DMS114 treated with DMSO at 0.1 percent for 48 hours (cell line): ENCODE data around the gene FICD.
"Not testable (repeated sequence)": the region's sequence is repeated elsewhere in the genome, so short reads cannot be mapped to it uniquely, and the experiment has no call there.

Experiments used
- DNase-seq: peaks from one replicate; lab custom pipeline; 2025; ENCODE audit not compliant: unreplicated experiment; lab: John Stamatoyannopoulos, UW

FICD gene

DNA sequence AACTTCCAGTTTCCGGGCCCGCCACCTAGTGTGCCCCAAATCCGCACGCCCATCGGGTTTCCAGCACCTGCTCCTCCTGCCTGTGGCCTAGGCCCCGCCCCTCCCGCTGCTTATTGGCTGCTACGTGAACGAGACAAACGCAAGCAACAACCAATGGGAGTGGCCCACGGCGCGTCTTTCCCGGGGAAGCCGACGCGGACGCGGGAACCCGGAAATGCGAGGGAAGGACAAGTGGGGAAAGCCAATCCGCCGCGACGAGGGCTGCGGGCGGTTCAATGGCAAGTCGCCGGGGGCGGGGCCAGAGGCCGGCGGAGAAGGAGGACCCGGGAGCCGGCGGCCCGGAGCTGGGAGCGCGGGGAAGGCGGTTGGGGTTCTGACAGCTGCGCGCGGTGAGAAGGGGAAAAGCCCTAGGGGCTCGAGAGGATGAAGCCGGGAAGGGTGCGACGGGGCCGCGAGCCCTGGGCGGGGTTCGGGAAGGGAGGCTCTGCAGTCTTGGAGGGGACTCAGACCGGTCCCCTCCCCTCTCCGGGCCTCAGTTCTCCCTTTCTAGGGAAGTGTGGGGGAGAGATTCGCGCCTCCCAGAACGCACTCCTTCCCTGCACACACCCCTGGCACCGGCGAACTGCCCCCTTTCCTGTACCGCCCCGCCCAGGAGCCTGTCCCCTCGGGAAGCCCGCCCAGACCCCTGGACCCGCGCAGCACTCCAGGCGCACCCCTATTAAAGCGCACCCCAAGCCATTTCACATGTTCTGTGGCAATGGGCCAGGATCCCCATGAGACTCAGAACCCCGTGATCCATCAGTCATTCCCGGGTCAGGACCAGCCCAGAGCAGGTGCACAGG is at the start of gene FICD:
Gene FICD (plus strand): TSS at position 305 of the 842 bp plus-strand sequence. CDS start 1,696 bp downstream, outside the sequence.
- peak; percentile 98 for DNase-seq

DNA sequence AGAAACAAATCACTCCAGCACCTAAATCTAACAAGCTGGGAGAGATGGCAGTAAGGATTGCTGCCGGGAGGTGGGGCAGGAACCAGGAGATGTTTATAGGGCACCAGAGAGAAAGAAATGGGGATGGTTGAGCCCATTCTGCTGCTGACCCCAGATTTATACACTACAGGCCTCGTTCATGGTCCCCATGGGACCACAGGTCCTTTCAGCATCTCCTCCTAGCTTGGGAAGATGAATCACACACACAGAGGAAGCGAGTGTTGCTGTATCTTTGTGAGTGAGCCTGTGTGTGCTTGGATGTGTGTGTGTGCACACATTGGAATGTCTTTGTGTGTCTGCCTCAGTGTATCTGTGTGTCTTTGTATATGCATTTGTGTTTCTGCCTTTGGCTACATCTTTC is 49.7 kb upstream of the FICD start:
- no peak for DNase-seq

DNA sequence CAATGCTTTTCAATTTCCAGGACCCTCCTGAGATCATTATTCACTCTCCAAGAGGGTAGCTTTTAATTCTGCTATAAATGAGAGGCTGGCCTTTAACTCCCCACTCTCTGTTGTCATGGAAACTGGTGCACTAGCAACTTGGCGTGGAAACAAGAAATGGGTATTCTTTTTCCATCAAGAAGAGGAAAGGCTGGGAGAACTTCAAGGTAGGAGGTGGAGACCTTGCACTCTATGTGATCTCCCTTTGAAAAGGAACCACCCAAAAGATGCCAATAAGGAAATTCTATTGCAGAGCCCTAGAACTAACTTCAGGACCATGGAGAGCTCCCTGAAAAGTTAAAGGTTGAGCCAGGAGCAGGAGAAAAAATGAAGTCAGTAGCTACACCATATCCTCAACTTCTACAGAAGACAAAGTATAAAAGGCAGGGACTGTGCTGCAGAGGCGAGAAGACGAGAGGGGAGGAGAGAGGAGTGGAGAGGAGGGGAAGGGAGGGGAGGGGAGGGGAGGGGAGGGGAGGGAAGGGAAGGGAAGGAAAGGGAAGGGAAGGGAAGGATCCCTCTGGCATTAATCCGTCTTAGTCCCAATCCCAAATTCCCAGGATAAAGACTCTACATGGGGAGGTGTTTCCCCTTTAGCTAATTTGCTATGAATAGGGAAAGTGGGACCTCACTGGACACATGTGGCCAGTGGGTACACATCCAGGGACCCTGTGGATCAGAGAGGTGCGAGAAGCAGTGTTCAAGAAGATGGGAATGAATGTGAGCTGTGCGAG is 46.7 kb upstream of the FICD start:
- DNase-seq = no peak

DNA sequence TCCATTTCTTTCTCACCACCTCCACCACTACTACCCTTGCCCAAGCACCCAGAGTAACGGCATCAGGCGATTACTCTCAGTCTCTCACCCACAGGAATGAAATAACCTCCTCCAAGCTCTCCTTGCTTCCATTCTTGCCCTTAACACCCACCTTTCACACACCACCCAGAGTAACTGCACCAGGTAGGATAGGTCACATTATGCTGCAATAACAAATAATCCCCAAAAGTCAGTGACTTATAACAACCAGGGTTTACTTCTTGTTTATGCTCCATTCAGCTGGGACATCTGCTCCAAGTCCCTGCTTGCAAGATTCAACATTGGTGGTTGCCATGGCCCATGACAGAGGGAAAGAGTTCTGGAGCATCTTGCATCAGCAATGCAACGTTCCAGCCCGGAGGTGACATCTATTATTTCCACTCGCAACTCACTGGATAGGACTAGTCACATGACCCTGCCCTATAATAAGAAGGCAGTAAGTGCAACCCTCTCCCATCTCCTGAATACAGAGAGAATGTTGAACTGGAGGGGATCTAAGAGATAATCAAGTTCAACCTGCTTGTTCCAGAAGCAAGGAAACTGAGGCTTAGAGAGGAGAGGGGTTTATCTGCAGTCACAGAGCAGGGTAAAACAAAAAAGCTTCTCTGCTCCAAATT is 41.5 kb upstream of the FICD start:
- DNase-seq = no peak

- no peak for DNase-seq
Observed at GRCh38 chr12:108475396-108475795, 39.7 kb upstream of the FICD start.

GRCh38 chr12:108477055-108477880 is 37.8 kb upstream of the FICD start:
- no peak for DNase-seq

DNA sequence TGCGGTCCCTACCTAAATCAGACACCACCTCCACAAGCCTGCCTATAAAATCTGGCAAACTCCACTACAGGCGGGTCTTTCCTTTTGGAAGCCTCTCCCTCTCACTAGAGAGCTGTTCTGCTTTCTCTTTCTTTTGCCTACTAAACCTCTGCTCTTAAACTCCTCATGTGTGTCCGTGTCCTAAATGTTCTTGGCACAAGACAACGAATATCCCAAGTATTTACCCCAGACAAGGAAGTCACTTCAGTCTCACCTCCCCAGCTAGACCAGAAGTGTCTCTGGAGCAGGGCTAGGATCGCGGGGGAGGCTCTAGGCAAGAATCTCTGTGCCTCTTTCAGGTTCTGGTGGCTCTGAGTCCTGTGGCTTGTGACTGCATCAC is 37.2 kb upstream of the FICD start:
- no peak for DNase-seq

GRCh38 chr12:108478611-108479206 is 36.4 kb upstream of the FICD start:
- DNase-seq = no peak

- DNase-seq = no peak
Observed at GRCh38 chr12:108479364-108480070, 35.6 kb upstream of the FICD start.

GRCh38 chr12:108482717-108483212 is 32.3 kb upstream of the FICD start:
- DNase-seq = no peak

DNA sequence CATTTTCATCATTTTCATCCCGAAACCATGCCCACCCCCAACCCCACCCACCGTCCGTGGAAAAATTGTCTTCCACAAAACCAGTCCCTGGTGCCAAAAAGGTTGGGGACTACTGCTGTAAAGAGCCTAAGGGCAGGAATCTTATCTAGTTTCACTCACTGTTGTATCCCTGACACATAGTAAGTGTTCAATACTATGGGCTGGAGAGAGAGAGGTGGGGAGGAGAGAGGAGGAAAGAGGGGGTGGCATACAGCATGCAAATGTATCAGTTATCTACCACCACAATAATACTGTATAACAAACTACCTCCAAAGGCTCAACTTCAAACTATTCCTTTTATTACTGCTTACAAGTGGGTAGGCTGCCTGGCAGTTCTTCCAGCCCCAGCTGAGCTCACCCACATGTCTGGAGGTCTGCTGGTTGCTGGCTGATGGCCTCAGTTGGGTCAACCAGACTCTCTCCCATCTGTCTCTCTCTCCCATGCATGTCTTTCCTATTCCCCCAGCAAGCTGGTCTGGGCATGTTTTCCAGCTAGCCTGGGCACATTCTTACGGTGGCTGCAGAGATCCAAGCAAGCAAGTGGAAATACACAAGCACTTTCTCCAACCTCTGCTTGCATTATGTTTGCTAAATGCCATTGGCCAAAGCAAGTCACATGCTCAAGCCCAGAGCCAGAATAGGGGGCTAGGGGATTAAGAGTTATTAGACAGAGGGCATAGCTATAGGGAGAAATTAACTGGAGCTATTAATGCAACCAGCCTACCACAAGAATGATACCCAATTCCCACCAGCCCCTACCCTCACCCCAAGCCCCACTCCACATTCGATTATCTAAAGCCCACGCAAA is 31.6 kb upstream of the FICD start:
- DNase-seq = no peak

DNA sequence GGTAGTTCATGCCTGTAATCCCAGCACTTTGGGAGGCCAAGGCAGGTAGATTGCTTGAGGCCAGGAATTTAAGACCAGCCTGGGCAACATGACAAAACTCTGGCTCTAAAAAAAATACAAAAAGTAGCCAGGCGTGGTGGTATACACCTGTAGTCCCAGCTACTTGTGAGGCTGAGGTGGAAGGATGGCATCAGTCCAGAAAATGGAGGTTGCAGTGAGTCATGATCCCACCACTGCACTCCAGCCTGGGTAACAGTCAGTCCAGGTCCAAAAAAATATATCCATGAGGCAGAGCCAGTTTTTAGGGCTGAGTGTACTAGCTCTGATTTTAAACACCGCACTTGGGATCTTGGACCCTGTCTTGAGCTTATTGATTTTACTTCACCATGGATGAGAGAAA is 30.6 kb upstream of the FICD start:
- no peak for DNase-seq

DNA sequence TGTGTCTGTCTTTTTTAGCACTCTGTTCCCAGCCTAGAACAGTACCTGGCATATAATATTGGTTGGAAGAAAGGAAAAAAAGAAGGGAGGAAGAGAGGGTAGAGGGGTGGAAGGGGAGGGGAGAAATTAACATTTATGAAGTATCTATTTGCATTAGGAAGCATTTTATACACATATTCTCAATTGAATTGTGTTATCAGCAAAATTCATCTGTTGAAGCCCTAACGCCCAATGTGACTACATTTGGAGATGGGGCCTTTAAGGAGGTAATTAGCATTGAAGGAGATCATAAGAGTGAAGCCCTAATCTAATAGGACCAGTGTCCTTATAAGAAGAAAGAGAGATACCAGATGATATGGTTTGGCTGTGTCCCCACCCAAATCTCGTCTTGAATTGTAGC is 30.2 kb upstream of the FICD start:
- no peak for DNase-seq

- DNase-seq = not testable (repeated sequence)
Observed at GRCh38 chr12:108485371-108485770, 29.7 kb upstream of the FICD start.

- not testable (repeated sequence) for DNase-seq
Observed at GRCh38 chr12:108487029-108487428, 28.0 kb upstream of the FICD start.

DNA sequence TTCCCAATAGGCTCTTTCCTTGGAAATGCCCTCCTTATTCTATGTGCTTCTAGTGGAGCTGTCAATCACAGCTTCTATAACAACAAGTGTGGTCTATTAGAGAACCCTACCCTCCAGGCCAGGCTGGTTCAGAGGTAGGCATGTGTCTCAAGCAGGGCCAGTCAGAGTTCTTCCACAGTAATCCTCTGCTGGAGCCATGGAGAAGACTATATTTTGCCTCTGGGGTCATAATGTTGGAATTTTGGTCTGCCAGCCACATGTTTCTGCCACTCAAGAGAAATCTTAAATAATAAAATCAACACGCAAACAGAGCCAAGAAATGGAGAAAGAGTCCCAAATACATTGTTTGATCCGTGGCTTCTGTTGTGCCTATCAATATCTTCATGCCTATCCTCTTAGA is 23.8 kb upstream of the FICD start:
- no peak for DNase-seq

DNA sequence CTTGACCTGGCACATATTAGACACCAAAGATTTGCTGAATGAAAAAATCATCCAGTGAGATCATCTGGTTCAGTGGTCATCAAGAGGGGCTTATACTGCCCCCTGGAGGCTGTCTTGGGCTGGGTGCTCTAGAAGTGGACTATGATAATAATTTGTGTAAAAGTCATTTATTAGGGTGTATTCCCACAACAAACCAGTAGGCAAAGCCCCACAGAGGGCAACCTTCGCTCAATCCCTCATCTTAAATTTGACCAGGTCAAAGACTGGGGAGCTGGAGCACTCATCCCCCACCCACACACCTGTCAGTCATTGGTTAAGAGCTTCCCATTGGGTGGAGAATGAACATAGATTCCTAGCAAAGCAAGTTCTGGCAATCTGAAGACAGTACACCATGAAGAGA is 20.0 kb upstream of the FICD start:
- no peak for DNase-seq

GRCh38 chr12:108495823-108496579 is 19.1 kb upstream of the FICD start:
- DNase-seq = no peak
